Measurements from ENCODE around the gene ZC3H13. TPM values are rescaled to one million over a fixed set of nuclear protein-coding genes. Genes with fewer than 3 reads are reported as not detected.

Gene ZC3H13
- total and polyA plus RNA-seq, 2 donors (not counting 1 experiment from before 2014, with no cell fraction given) = 4.8 to 65.7 TPM

DNA sequence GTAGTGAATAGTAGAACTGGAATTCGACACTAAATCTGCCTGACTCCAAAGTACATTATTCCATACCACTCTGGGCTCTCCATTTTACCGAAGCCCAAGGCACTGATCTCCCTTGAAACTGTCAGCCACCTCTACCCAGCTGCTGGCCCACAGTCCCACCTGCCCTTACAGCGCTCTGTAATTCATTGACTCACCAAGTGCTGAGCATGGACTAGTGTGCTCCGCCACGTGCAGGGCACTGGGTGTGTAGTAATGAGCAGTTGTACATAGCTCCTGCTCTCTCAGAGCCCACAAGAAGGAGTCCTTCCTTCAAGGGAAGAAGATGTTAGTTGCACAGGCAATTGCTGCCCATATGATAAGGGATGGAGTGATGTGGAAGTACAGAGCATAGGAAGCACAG, 124.4 kb downstream of the ZC3H13 start:
- H3K27ac ChIP-seq (ENCODE audit: low read length in 2 of 2) = no peak overlapping the region
- no peaks in the 10 kb centered on the region for H3K79me2 ChIP-seq (ENCODE audit: control insufficient read depth, insufficient read depth, low read length)
- H3K27me3 ChIP-seq (replicated peaks in 1 of 4; ENCODE audit: control extremely low read depth in 1 of 4, control insufficient read depth in 3 of 4, insufficient read depth in 4 of 4, low read length in 3 of 4) = peaks cover 0 to 10% (median 0%) of the 10 kb centered on the region in 4 experiments
- ATAC-seq (ENCODE audit: low read depth) (no peak), DNase-seq (no peak)
- H3K4me2 ChIP-seq (replicated peaks; ENCODE audit: low read depth, low read length, poor library complexity, severe bottlenecking) = no peak overlapping the region
- Mint-ChIP-seq H3K4me1 (no peaks in the 10 kb centered on the region), H3K9me3 (ENCODE audit: insufficient read depth) (no peaks in the 10 kb centered on the region), H3K27me3 (peaks cover 10% of the 10 kb centered on the region), H3K27ac (no peak overlapping the region), H3K4me3 (no peak overlapping the region)
- H3K36me3 ChIP-seq (replicated peaks in 1 of 2; ENCODE audit: control extremely low read depth in 1 of 2, control insufficient read depth in 1 of 2, extremely low read depth in 1 of 2, insufficient read depth in 2 of 2, low read length in 1 of 2) = no peaks in the 10 kb centered on the region
- no peak overlapping the region for H3K4me3 ChIP-seq (ENCODE audit: control extremely low read depth in 1 of 5, extremely low read depth in 1 of 5, insufficient read depth in 1 of 5, low read depth in 2 of 5, low read length in 4 of 5)
- CTCF ChIA-PET = no interaction called here
- H3K9ac ChIP-seq (ENCODE audit: low read length) = no peak overlapping the region
- no peak overlapping the region for H2AFZ ChIP-seq (ENCODE audit: insufficient read depth, low read depth, low read length, poor library complexity, severe bottlenecking)
- WGBS (ENCODE audit: insufficient coverage) = 91% methylated on average over 4 of the region's 5 CpGs
- POLR2A ChIA-PET = no interaction called here
- peaks cover 0 to 4% (median 0%) of the 10 kb centered on the region in 3 donors for H3K9me3 ChIP-seq (ENCODE audit: control extremely low read depth in 1 of 3, control insufficient read depth in 2 of 3, insufficient read depth in 1 of 3, low read length in 2 of 3)
- H3K4me1 ChIP-seq (ENCODE audit: control insufficient read depth in 2 of 2, insufficient read depth in 2 of 2, low read length in 2 of 2) = no peaks in the 10 kb centered on the region
- TF ChIP-seq, protein P1, sequence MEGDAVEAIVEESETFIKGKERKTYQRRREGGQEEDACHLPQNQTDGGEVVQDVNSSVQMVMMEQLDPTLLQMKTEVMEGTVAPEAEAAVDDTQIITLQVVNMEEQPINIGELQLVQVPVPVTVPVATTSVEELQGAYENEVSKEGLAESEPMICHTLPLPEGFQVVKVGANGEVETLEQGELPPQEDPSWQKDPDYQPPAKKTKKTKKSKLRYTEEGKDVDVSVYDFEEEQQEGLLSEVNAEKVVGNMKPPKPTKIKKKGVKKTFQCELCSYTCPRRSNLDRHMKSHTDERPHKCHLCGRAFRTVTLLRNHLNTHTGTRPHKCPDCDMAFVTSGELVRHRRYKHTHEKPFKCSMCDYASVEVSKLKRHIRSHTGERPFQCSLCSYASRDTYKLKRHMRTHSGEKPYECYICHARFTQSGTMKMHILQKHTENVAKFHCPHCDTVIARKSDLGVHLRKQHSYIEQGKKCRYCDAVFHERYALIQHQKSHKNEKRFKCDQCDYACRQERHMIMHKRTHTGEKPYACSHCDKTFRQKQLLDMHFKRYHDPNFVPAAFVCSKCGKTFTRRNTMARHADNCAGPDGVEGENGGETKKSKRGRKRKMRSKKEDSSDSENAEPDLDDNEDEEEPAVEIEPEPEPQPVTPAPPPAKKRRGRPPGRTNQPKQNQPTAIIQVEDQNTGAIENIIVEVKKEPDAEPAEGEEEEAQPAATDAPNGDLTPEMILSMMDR (IDR thresholded peaks at IDR 0.05) = no peak
- TF ChIP-seq EZH2 (IDR thresholded peaks at IDR 0.05; ENCODE audit: borderline replicate concordance, insufficient read depth, low read depth, low read length, poor library complexity, severe bottlenecking) = no peak
- H4K20me1 ChIP-seq (ENCODE audit: control insufficient read depth, insufficient read depth, low read length, poor library complexity, severe bottlenecking) = no peaks in the 10 kb centered on the region
- intact Hi-C loops (cut with micrococcal nuclease) = no loop called here

DNA sequence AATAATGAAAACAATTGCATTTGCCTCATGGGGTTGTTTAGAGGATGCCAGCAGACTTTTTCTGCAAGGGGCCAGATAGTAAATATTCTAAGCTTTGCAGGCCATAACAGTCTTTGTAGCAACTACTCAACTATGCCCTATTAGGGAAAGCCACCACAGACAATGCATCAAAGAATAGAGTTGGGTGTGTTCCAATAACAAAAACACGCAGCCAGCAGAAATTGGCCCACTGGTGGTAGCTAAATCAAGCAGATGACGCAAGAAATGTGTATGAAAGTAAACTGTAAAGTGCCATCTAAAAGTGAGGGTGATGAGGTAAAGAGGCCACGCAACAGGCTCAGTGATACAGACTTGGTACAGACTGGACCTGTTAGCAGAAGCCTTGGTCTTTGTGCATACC, 125.8 kb downstream of the ZC3H13 start:
- H2AFZ ChIP-seq (ENCODE audit: insufficient read depth, low read depth, low read length, poor library complexity, severe bottlenecking) = no peak overlapping the region
- H3K27me3 ChIP-seq (replicated peaks in 1 of 4; ENCODE audit: control extremely low read depth in 1 of 4, control insufficient read depth in 3 of 4, insufficient read depth in 4 of 4, low read length in 3 of 4) = peaks cover 0 to 9% (median 0%) of the 10 kb centered on the region in 4 experiments
- TF ChIP-seq EZH2 (IDR thresholded peaks at IDR 0.05; ENCODE audit: borderline replicate concordance, insufficient read depth, low read depth, low read length, poor library complexity, severe bottlenecking) = no peak
- TF ChIP-seq, protein P1 (IDR thresholded peaks at IDR 0.05) = no peak
- H3K27ac ChIP-seq (ENCODE audit: low read length in 2 of 2) = no peak overlapping the region
- no peak overlapping the region for H3K4me3 Mint-ChIP-seq
- POLR2A ChIA-PET = no interaction called here
- CTCF ChIA-PET = no interaction called here
- no peaks in the 10 kb centered on the region for H3K79me2 ChIP-seq (ENCODE audit: control insufficient read depth, insufficient read depth, low read length)
- no peak for ATAC-seq (ENCODE audit: low read depth)
- no peaks in the 10 kb centered on the region for H3K4me1 Mint-ChIP-seq
- no peak overlapping the region for H3K4me2 ChIP-seq (replicated peaks; ENCODE audit: low read depth, low read length, poor library complexity, severe bottlenecking)
- intact Hi-C loops (cut with micrococcal nuclease) = no loop called here
- no peak overlapping the region for H3K27ac Mint-ChIP-seq
- H3K4me1 ChIP-seq (ENCODE audit: control insufficient read depth in 2 of 2, insufficient read depth in 2 of 2, low read length in 2 of 2) = no peaks in the 10 kb centered on the region
- no peaks in the 10 kb centered on the region for H3K9me3 Mint-ChIP-seq (ENCODE audit: insufficient read depth)
- no peak overlapping the region for H3K9ac ChIP-seq (ENCODE audit: low read length)
- peaks cover 6% of the 10 kb centered on the region for H3K27me3 Mint-ChIP-seq
- H4K20me1 ChIP-seq (ENCODE audit: control insufficient read depth, insufficient read depth, low read length, poor library complexity, severe bottlenecking) = no peaks in the 10 kb centered on the region
- WGBS (ENCODE audit: insufficient coverage) = 97% methylated on average over 3 of the region's 3 CpGs
- H3K4me3 ChIP-seq (ENCODE audit: control extremely low read depth in 1 of 5, extremely low read depth in 1 of 5, insufficient read depth in 1 of 5, low read depth in 2 of 5, low read length in 4 of 5) = no peak overlapping the region
- no peak for DNase-seq
- peaks cover 0 to 4% (median 0%) of the 10 kb centered on the region in 3 donors for H3K9me3 ChIP-seq (ENCODE audit: control extremely low read depth in 1 of 3, control insufficient read depth in 2 of 3, insufficient read depth in 1 of 3, low read length in 2 of 3)
- no peaks in the 10 kb centered on the region for H3K36me3 ChIP-seq (replicated peaks in 1 of 2; ENCODE audit: control extremely low read depth in 1 of 2, control insufficient read depth in 1 of 2, extremely low read depth in 1 of 2, insufficient read depth in 2 of 2, low read length in 1 of 2)

Data from B cell (primary cell).